Hepatocyte (in vitro differentiated cells): Measurements from ENCODE around the gene PTPRT. TPM values are rescaled to one million over a fixed set of nuclear protein-coding genes. Genes with fewer than 3 reads are reported as not detected.

Experiments used
- DNase-seq: peaks from one replicate; pipeline ENCODE4 v3.0.0-alpha.2; 2016; ENCODE audit warnings: low spot score
- H2AFZ ChIP-seq: fragments of 200-600 bp; sonication (generic); 2 replicates; pipeline ENCODE4 v1.6.0; 2016; ENCODE audit warnings: antibody characterized with exemption, mild to moderate bottlenecking
- H3K27ac ChIP-seq: fragments of 200-600 bp; sonication (generic); 2 replicates; pipeline ENCODE4 v1.5.1; 2016; ENCODE audit warnings: mild to moderate bottlenecking
- H3K27me3 ChIP-seq: fragments of 200-600 bp; sonication (generic); 2 replicates; pipeline ENCODE4 v1.6.1; 2016
- H3K36me3 ChIP-seq: fragments of 200-600 bp; sonication (generic); replicated peaks from 2 replicates; pipeline ENCODE4 v1.5.1; 2016; ENCODE audit warnings: low read depth; ENCODE audit not compliant: insufficient read depth
- H3K4me1 ChIP-seq: fragments of 200-600 bp; sonication (generic); 2 replicates; pipeline ENCODE4 v1.5.1; 2016; ENCODE audit warnings: mild to moderate bottlenecking, moderate library complexity; ENCODE audit not compliant: insufficient read depth
- H3K4me2 ChIP-seq: fragments of 200-600 bp; sonication (generic); 2 replicates; pipeline ENCODE4 v1.6.0; 2016
- H3K4me3 ChIP-seq: fragments of 200-600 bp; sonication (generic); 2 replicates; pipeline ENCODE4 v1.5.1; 2016; ENCODE audit warnings: mild to moderate bottlenecking
- H3K79me2 ChIP-seq: fragments of 200-600 bp; sonication (generic); 2 replicates; pipeline ENCODE4 v1.6.0; 2017; ENCODE audit warnings: mild to moderate bottlenecking
- H3K9me2 ChIP-seq: fragments of 200-600 bp; sonication (generic); replicated peaks from 2 replicates; pipeline ENCODE4 v1.6.0; 2017; ENCODE audit warnings: mild to moderate bottlenecking; ENCODE audit not compliant: insufficient read depth
- H3K9me3 ChIP-seq: fragments of 200-600 bp; sonication (generic); 2 replicates; pipeline ENCODE4 v1.5.1; 2016; ENCODE audit warnings: low read depth, mild to moderate bottlenecking
- H4K20me1 ChIP-seq: fragments of 200-600 bp; sonication (generic); 2 replicates; pipeline ENCODE4 v1.6.0; 2016; ENCODE audit warnings: mild to moderate bottlenecking; ENCODE audit not compliant: insufficient read depth, poor library complexity, severe bottlenecking
- CTCF ChIP-seq: fragments of 200-600 bp; sonication (generic); IDR thresholded peaks from 2 replicates; pipeline ENCODE4 v1.5.1; 2016; ENCODE audit warnings: antibody characterized with exemption, mild to moderate bottlenecking; ENCODE audit not compliant: poor library complexity
- EZH2 ChIP-seq: fragments of 200-600 bp; sonication (generic); IDR thresholded peaks from 2 replicates; pipeline ENCODE4 v1.6.1; 2016; ENCODE audit warnings: antibody characterized with exemption, mild to moderate bottlenecking, borderline replicate concordance
- EZH2phosphoT487 ChIP-seq: fragments of 200-600 bp; sonication (generic); IDR thresholded peaks from one replicate; pipeline ENCODE4 v1.6.1; 2018; ENCODE audit warnings: antibody characterized with exemption, mild to moderate bottlenecking, low read depth, moderate library complexity; ENCODE audit not compliant: unreplicated experiment, severe bottlenecking
- WGBS: methylation state at CpG from one replicate; pipeline ENCODE4 v1.1.6; 2016; ENCODE audit warnings: low lambda C conversion rate; ENCODE audit errors: missing lambda C conversion rate; 5-methylcytosine and 5-hydroxymethylcytosine counted together
- polyA plus RNA-seq: library from polyadenylated mRNA; unstranded; fragments of >200 nt; fragmentation: Nextera tagmentation; extraction: Ambion mirVana; gene quantifications from 2 replicates; pipeline ENCODE4 v1.2.1, GENCODE V29; 2016
- total RNA-seq: library from RNA; depleted of rRNA; stranded (reverse); fragments of >200 nt; gene quantifications from 2 replicates; pipeline ENCODE4 v1.2.3, GENCODE V29; 2014

Gene PTPRT
- total and polyA plus RNA-seq, 2 experiments from 2014 or later, result 0.47 to 0.83 TPM

DNA sequence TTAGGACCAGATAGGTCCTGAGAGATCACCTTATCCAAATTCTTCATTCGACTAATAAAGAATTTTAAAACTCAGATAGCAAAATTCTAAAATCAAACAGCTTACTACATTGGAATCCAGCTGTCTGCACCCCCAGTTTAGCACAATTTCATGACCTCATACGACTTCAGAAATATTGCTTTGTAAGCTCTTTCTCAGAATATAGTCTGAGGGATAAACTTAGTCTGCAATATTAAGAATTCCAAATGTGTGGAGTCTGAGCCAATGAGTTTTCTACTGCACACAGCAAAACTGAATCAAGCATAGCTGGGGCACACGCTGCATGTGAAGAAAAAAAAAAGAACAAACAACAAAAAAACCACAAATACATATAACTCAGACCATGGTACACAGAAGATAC, 1029.9 kb downstream of the PTPRT start:
- H3K36me3 ChIP-seq, result no peaks in the 10 kb centered on the region
- no peak for DNase-seq
- H3K27ac ChIP-seq, result no peak overlapping the region
- no peaks in the 10 kb centered on the region for H3K79me2 ChIP-seq
- 53% methylated on average over 3 of the region's 3 CpGs for WGBS
- H3K9me2 ChIP-seq, result no peaks in the 10 kb centered on the region
- H2AFZ ChIP-seq, result no peak overlapping the region
- H3K4me3 ChIP-seq, result no peak overlapping the region
- H4K20me1 ChIP-seq, result no peaks in the 10 kb centered on the region
- TF ChIP-seq EZH2 (no peak), CTCF (no peak), EZH2phosphoT487 (no peak)
- H3K4me2 ChIP-seq, result no peak overlapping the region
- no peaks in the 10 kb centered on the region for H3K4me1 ChIP-seq
- no peaks in the 10 kb centered on the region for H3K27me3 ChIP-seq
- H3K9me3 ChIP-seq, result no peaks in the 10 kb centered on the region

DNA sequence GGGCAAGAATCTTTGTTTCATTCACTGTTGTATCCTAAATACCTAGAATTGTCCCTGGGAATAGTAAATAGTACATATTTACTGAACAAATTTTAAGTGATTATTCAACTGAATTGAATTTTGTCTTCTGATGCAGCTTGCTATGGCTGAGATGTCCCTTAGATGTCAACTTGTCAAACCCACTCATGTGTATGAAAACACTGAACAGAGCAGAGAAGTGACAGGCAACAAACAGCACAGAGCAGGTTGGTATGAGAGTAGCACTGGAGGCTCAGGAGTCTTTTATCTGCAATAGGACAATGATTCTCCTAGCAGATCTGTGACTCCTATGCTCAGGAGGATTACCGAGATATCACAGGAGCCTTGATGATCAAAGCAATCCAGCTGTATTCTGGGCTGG, 1031.4 kb downstream of the PTPRT start:
- 59% methylated on average over 1 of the region's 1 CpG for WGBS

GRCh38 chr20:42155586-42155985, 1034.1 kb downstream of the PTPRT start:
- Histone ChIP-seq H3K36me3 (no peaks in the 10 kb centered on the region), H3K4me1 (no peaks in the 10 kb centered on the region), H3K9me3 (no peaks in the 10 kb centered on the region), H3K4me3 (no peak overlapping the region), H3K4me2 (no peak overlapping the region), H4K20me1 (no peaks in the 10 kb centered on the region), H3K79me2 (no peaks in the 10 kb centered on the region), H2AFZ (no peak overlapping the region), H3K27me3 (no peaks in the 10 kb centered on the region), H3K27ac (no peak overlapping the region), H3K9me2 (no peaks in the 10 kb centered on the region)
- TF ChIP-seq CTCF, result no peak
- TF ChIP-seq EZH2phosphoT487, result no peak
- no peak for TF ChIP-seq EZH2
- 93% methylated on average over 4 of the region's 4 CpGs for WGBS
- no peak for DNase-seq

More for the DNA sequence above, 1031.4 kb downstream of the PTPRT start:
- H3K9me3 ChIP-seq, result no peaks in the 10 kb centered on the region
- no peaks in the 10 kb centered on the region for H3K4me1 ChIP-seq
- H3K9me2 ChIP-seq, result no peaks in the 10 kb centered on the region
- H3K4me2 ChIP-seq, result no peak overlapping the region
- H3K79me2 ChIP-seq, result no peaks in the 10 kb centered on the region
- H3K4me3 ChIP-seq, result no peak overlapping the region
- TF ChIP-seq EZH2phosphoT487 (no peak), EZH2 (no peak), CTCF (no peak)
- no peaks in the 10 kb centered on the region for H3K27me3 ChIP-seq
- DNase-seq, result no peak
- H2AFZ ChIP-seq, result no peak overlapping the region
- H3K36me3 ChIP-seq, result no peaks in the 10 kb centered on the region
- H3K27ac ChIP-seq, result no peak overlapping the region
- no peaks in the 10 kb centered on the region for H4K20me1 ChIP-seq

- Histone ChIP-seq H3K4me3 (no peak overlapping the region), H3K4me1 (no peaks in the 10 kb centered on the region), H3K27me3 (no peaks in the 10 kb centered on the region), H2AFZ (no peak overlapping the region), H3K9me3 (no peaks in the 10 kb centered on the region), H4K20me1 (no peaks in the 10 kb centered on the region), H3K4me2 (no peak overlapping the region), H3K9me2 (no peaks in the 10 kb centered on the region), H3K79me2 (no peaks in the 10 kb centered on the region), H3K36me3 (no peaks in the 10 kb centered on the region), H3K27ac (no peak overlapping the region)
- TF ChIP-seq EZH2phosphoT487 (no peak), CTCF (no peak), EZH2 (no peak)
- 82% methylated on average over 6 of the region's 6 CpGs for WGBS
- no peak for DNase-seq
These were observed 1037.1 kb downstream of the PTPRT start for GRCh38 chr20:42152575-42152974.
